Stimulated activated CD8-positive, alpha-beta memory T cell treated with anti-CD3 and anti-CD28 coated beads, Interleukin-4, amount 100 ng/mL, for 48 hours (primary cell): ENCODE results near the gene RNU6-1.
A peak's percentile ranks its signal among the peaks of the same experiment; 100 is the strongest.

Experiments
- DNase-seq: peaks from one replicate; pipeline ENCODE4 v3.0.0-alpha.2; 2020

RNU6-1 gene

DNA sequence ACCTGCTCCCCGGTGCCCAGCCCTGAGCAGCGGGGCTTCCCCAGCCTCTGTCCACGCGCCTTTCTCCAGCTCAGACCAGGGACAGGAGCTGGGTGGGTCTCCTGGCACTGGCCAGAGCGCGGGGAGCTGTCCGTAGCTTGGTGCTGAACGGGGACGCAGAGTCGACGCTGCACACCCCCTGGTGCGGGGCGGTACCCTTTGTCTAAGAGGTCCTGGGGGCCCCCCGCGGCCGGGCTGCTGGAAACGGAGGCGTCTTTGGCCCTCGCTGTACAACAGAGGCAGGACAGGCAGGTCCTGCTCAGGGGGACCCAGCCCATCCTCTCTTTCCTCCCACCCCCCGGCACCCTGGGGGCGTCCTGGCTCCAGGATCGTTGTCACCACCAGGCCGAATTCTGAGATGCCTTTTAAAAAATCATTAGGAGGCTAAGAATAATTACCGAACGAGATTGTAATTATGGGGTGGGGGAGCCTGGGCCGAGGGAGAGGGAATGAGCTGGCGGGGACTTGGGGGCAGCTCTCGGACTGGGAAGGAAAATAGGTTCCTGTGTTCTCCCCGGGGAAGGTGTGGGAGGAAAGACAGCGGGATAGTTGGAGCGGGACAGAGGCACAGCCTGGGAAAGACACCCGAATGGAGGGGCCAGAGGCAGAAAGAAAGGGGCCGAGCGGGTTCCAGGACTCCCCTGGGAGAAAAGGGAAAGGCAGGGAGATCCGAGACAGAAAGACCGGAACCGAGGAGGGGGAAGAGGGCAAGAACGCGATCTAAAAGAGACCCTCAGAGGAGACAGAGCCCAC is 18.7 kb downstream of the RNU6-1 start:
- DNase-seq: peak; percentile 59

DNA sequence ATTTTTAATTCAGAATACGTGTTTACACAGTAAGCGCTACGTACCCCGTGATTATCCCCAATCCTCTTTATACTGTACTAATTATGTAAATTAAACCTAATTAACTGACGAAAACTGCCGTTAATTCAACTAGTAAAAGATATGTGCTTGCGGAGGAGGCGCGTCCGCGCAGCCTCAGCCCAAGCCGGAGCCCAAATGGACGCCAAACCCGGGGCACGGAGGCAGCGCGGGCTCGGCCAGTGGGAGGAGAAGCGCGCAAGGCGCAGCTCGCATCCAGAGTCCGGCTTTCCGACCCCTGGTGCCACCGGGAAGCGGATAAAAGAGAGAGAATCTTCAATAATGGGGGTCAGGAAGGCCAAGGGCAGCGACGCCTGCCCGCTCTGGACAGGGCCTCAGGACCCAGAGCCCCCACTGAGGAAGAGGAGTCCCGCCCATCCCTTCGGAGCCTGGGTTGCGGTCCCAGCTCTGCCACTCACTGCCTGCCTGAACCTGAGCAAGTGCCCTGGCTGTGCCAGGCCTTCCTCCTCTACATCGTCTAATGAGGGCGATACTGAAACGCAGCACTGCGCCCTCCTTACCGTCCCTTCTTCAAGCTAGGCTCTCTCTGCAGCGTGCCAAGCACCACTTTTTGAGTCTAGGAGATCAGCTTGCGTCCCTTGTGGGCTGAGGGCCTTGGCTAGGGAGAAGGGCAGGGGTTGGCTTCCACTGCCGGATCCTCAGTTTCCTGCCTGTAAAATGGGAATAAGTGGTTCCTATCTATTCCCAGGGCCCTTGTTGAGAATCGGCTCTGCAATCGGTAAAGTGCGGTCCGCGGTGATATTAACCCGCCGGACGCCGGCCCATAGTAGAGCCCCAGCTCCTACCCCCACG is 19.5 kb downstream of the RNU6-1 start:
- no peak for DNase-seq

DNA sequence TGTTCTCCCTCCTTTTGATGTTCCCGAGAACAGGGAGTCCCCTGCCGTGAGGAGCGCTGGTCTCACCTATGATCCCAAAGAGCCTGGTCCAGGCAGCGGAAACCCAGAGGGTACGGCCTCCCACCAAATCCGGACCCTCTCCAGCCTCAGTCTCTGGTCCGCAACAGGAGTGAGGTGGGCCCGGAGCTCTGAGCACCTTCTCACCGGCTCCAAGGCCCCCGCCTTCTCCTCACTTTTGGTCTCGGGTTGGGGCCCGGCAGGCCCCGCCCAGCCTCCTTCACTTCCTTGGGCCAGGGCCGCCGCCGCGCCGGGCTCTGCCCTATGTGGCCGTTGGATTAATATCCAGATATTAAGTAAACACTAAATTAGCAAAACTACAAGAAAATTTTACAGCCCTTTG is 20.2 kb downstream of the RNU6-1 start:
- no peak for DNase-seq

DNA sequence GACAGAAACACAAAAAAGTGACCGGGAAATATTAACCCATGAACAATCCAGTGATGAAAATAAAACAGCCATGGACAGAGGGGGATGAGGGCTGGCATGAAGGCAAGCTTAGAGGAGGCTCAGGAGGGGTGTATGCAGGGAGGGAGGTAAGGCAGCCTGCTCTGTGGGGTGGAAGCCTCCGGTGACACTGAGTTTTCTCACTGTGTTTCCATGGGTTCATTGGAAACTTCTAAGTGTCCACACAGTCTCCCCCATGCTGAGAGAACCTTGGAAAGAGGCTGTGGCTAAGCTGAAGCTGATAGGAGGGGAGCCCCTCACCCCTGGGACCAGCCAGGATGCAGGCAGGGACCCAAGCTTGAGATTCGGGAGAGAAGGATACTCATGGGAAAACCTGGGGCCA is 21.4 kb downstream of the RNU6-1 start:
- DNase-seq: no peak

DNA sequence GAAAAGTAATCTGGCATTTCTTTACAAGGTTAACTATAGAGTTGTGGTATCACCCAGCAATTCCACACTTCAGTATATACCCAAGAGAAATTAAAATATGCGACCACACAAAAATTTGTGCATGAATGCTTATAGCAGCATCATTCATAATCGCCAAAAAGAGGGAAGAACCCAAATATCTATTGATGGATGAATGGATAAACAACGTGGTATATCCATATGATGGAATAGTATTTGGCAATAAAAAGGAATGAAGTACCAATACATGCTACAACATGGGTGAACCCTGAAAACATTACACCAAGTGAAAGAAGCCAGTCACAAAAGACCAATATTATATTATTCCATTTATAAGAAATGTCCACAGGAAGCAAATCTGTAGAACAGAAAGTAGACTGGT is 23.2 kb downstream of the RNU6-1 start:
- no peak for DNase-seq

DNA sequence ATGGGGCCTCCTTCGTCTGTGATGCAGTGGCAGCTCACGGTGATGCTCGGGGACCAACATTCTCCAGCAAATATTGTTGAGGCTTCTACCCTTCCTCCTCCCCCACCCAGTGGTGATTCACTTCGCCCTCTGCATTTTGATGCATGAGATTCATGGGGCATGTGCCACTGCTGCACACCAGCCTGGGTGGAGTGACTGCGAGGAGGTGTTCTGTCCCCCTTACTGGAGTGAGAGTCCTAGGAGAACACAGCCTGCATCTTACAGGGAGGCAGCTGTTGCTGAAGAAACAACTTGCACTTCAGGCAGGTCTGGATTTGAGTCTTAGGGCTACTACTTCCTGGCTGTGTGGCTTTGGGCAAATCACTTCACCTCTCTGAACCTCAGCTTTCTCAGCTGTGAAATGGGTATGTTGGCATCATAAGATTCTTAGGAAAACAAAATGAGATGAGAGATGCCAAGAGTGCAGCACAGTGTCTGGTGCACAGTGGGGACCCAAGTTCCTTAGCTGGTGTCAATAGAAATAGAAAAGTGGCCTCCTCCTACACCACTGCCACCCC is 24.7 kb downstream of the RNU6-1 start:
- DNase-seq: no peak

DNA sequence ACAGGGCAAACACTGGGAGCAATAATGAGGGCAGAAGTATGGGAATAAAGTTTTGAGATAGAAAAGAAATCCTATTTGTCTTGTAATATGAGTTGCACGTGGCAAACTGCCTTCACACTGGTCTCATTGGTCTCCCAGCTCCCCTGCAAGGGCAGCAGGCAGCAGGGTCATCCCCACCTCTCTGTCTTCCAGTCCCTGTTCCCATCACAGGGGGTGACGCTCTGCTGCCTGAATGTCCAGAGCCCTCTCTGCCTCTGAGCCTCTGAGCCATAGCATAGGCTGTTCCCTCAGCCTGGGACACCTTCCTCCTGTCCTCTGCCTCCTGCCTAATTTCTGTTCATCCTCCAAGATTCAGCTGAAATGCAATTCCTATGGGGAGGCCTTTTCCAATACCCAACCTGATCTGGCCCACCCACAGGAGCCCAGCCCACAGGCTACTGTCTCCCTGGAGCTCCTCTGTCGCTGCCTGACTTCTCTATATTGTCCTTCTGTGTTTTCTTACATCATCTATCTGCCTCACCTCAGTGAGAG is 26.7 kb downstream of the RNU6-1 start:
- no peak for DNase-seq

DNA sequence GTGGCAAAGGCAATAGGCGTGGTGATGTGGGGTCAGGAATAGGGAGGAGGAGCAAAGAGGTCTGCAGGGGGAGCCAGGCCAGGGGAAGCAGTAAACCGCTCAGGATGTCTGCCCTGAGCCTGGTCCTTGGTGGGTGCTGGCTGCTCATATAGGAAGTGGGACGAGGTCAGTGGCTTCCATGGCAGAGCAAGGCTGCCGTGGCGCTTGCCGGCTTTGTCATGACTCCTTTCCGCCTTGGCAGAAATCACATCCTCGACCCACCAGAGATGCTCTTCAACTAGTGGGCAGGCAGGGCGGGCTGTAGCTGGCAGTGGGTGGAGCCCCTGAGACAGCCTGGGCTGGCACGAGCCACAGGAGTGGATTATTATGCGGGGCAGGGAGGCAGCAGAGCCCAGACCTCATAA is 27.6 kb downstream of the RNU6-1 start:
- no peak for DNase-seq

DNA sequence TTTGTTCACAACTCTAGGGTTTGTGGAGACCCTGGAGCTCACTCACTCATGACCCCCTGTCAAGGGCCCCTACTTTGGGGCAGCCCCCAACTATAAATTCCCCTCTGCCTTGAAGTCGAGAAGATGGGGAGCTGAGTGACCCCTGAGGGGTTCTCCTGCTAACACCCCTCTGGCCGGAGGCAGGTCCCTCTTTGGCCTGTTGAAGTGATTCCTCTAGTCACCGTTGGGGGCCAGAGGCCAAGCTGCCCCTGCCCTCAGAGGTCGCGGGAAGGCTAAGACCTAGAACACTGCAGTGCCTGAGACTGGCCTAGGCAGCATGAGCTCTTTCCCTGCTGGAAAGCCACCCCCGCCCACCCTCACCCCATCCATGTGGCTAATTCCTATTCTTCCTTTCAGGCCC is 30.0 kb downstream of the RNU6-1 start:
- no peak for DNase-seq

DNA sequence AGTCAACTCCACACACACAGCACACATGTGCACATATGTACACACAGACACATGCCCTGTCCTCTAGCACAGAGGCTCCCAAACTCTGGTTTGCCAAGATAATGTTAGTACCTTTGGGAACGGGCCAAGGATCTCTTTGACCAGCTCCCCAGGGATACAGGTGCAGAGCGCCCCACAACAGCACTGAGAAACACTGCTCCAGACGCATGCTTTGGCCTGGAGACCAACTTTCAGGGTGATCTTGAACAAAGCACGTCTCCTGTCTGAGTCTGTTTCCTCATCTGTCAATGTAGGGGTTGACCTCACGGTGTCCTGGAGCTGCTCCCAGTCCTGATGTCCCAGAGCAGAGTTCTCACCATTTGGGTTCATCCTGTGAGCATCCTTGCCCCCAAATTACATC is 30.4 kb downstream of the RNU6-1 start:
- DNase-seq: no peak

DNA sequence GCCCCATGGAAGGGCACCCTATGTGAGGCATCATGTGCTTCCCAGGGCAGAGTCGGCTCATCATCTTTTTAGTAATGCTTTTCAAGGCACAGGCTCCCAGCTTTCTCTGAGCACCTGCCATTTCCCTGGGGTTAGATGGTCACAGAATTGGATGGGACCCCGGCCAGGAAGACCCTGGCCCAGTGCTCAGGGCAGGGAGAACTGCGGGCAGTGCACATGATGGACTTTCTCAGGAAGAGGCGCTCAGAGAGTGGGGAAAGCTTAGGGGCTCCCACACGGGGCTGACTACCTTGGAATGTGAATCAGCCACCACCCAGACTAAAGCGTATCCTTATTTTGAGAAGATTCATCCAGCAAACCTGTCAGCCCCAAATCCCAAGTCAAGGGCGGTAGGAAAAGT is 31.0 kb downstream of the RNU6-1 start:
- DNase-seq: no peak

DNA sequence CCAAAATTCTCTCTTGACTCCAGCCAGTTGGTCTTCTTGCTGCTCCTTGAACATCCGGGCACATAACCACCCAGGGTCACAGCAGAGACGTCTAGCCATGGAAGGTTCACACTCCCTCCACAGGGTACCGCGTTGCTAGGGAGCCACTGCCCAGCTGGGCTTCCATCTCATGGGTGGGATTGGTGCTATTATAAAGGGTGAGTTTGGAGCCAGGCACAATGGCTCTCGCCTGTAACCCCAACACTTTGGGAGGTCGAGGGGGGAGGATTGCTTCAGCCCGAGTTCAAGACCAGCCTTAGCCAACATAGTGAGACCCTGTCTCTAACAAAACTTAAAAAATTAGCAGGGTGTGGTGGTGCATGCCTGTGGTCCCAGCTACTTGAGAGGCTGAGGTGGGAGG is 32.0 kb downstream of the RNU6-1 start:
- DNase-seq: no peak

DNA sequence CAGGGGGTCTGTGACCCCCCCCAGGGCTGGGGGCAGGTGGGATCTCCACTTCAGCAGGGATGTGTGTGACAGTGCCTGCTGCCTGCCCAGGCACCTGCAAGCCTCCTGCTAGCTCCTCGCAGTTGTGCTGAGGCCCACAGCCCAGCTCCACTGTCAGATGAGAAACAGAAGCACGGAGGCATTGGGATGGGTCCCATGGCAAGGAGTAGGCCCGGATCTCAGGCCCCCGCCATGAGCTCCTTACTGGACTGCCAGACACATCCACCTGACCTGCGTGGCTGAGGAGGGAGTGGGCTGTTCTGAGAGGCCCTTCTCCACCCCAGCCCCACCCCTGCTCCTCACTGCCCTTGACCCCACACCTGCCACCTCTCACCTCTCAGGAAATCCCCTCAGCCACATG is 32.7 kb downstream of the RNU6-1 start:
- DNase-seq: no peak

DNA sequence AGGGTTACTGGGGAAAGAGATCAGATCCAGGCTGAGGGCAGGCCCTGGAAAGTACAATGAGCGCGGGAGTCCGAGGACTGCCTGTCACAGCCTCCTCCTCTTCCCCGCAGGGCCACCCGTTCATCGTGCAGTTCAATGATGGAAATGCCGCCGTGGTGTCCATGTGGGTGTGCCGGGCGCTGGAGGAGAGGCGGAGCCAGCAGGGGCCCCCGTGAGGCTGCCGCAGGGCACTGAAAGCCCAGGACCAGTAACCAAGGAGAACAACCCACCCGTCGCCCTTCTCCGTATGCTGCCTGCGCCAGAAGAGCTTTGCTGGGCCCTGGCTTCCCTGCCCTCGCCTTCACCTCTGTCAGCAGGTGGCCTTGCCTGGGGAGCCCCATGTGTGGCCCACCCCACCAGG is 33.3 kb downstream of the RNU6-1 start:
- DNase-seq: no peak

DNA sequence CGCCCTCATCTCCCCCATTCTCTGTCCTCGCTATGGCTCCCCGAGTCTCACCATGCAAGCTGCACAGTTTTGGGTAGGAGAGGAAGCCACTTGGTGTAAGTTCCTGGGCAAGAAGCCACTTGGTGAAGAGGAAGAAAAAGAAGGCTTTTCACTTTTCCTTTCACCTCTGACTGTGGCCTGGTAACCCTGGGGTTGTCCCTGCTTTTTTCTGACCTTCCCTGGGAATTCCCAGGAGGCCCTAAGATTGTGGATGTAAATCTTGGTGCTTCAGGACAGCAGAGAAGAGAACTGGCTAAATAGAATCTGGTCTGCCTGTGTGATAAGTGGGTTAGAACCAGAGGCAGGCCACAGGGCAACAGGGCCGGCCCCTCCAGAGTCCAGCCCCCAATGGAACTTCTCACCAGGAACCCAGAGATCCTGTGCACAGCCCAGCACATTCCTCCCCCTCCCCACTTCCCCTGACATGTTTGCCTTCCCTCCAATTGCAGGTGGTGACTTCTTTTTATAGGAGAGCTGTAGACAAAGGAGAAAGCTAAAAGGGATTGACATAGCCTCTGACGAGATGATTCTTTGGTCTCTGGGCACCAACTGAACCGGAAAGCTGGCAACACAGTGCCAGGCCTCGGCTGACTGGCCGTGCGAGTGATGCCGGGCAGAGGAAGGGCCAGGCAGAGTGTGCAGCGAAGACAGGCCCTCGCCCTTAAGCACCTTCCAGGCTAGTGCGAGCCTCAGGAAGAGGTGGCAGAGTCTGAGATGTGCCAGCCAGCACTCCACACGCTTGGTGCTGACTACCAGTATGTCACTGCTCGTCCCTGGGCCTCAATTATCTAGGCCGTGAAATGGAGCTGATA is 34.0 kb downstream of the RNU6-1 start:
- no peak for DNase-seq

DNA sequence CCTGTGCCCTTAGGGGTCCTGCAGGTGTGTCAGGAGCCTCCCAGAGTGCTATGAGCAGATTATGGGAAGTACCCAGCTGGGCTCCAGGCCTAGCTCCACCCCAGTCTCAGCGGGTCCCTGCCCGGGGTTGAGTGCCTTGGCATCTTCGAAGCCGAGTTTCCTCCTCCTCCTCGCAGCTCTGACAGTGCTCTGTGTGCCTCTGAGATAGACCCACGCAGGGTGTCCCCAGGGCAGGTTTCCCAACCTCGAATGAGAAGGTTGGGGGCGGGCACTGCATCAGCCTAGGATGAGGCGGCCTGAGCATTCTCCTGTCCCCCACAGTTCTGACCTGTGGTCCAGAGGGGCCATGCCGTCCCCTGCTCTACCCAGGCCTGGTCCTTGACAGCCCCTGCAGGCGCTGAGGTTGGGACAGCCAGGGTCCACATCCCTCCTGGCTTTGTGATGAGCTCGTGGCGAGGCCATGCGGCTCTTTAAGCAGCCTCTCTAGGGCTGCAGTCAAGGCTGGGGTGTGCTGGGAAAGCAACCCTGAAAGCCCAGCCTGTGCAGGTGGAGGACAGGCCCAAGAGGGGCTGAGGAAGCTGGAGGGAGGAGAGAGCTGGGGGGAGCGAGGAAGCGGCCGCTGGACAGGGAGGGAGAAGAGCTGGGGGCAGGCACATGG is 34.7 kb downstream of the RNU6-1 start:
- DNase-seq: no peak

DNA sequence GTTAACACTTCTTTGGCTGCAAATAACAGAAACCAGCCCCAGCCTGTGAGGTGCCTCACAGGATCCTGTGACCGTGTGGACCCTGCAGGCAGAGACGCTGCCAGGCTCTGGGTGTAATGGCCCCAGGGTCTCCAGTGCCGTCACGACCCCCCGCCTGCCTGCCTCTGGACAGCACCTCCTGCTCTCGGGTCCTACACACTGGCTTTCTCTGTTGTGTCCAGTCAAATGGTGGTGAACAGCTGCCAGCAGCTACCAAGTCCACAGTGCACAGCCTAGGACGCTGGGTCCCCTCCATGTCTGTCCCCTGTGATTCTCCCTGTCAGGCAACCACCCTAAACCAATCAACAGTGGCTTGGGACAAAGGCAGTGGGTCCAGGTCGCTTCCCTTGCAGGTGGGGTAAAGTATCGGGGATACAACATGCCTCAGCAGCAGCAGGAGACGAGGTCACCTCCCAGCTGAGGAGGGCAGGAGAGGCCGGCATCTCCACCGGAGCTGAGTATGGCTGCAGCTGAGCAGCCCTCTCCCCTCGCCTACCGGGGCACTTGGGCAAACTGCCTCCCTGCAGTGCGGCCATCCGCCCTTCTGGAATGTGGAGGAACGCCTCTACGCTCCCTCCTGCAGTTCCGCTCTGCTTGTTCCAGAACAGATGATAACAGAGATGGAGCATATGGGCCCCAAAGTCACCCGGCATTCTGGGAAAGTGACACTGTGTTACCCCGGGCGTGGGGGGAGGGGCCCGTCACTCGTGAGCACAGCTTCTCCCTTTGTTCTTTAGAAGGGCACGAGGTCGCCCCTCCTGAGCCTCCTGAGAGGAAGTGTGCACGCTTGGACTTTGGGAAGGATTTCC is 35.6 kb downstream of the RNU6-1 start:
- no peak for DNase-seq

DNA sequence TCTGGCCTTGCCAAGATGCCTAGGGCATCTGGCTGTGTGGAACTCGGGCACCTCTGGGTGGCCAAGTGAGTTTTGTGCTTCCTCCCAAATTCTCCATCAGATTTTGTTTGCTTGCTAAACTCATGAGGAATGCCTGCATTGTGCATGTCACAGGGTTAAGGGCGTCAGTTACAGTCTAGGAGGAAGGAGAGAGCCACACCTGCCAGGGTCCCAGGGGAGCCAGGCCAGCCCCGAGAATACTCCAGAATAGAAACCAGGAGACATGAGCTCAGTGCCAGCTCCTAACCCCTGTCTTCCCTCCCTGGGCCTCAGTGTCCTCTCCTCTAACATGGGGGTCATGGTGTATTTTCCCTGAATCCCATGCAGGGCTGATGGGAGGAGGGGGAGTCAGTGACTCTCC is 36.5 kb downstream of the RNU6-1 start:
- DNase-seq: no peak

DNA sequence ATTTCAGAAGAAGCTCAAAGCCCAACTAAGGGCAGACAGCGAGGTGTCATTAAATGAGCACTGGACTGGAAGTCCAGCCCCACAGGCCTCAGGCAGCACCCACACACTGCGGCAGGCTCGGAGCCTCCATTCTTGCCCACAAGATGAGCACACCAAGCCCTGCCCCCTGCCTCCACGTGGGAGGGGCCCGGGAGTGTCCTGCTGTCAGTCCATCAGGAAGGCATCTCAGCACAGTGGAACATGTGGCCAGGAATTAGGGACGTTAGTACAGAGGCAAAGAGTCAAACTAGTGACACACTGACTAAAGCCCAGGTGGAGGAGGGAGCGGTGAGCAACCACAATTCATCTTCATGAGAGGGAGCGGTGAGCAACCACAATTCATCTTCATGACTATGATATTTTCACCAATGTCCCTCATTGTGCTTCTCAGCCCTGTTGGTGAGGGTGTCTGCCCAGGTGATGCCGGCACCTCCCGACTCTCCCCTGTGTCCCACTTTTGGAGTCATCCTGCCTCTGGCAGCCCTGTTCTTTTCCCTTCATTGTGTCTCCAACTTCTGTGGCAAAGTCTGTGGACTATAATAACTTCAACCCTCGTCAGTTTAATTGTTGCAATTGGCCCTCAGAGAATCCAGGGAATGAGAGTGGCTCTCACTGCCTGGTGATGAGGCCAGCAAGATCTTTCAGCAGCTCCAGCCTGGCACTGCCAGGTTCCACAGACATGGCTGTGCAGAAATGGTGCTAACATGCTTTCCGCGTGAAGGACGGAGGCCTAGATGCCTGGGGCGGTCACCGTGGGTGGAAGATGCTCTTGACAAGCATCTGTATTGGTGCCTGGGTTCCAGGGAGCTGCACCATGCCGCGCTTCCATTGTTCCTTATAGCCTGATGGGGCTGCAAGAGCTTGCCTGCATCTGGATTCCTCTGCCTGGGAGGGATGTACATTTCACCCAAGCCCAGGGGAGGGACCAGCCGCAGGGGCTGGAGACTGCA is 37.6 kb downstream of the RNU6-1 start:
- no peak for DNase-seq

DNA sequence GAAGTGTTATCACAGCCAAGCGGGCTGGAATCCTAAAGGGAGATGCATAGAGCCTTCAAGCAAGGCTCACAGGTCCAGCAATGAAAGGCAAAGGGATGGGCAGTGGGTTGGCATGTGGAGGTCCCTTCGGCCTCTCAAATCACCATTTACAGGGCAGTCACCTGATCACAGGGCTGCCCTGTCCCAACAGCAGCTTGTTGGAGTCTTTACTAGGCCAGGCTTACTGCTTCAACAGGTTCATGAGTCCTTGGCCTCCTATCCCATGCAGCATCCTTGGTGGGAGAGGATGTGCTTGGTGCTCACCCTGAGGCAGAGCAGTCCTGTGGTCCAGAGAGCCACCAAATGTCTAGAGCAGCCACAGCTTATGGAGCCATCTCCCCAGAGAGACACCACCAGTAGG is 38.7 kb downstream of the RNU6-1 start:
- no peak for DNase-seq
